HL-60/S4 treated with retinoic acid at 250 ng/mL for 4 days and 3 days (cell line): Measurements from ENCODE around the gene DEGS1.

Experiments
- in situ Hi-C: fragments of 300-500 bp; cut with MboI; formaldehyde crosslinking; loops from 2 replicates; pipeline ENCODE4 v1.7.0; 2022; ENCODE audit warnings: low sequenced_read_pairs

The DEGS1 gene

GRCh38 chr1:224182866-224183590 is at the start of gene DEGS1:
Gene DEGS1, plus strand, starts transcription at chr1:224183240. Its CDS starts 97 bp downstream, at chr1:224183337.
- in situ Hi-C loops, result no loop called here

- in situ Hi-C loops, result no loop called here
Observed at GRCh38 chr1:224133741-224134299, 49.2 kb upstream of the DEGS1 start.

DNA sequence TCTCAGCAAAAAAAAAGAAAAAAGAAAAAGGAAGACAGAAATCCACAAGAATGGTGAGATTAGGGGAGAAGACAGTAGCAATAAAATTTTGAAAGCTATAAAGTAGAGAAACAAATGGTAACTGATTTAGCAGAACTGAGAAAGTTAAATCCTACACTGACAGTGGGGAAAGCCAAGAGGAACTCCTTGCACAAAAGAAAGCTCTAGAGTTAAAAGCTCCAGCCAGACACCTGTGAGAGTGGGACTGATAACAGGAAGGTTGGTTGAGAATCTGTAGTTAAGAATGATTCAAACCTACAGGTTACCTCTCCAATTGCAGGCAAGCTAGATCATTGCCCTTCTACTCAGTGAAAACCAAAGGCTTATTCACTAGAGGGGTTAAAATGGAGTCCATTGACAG is 45.5 kb upstream of the DEGS1 start:
- in situ Hi-C loops, result no loop called here

DNA sequence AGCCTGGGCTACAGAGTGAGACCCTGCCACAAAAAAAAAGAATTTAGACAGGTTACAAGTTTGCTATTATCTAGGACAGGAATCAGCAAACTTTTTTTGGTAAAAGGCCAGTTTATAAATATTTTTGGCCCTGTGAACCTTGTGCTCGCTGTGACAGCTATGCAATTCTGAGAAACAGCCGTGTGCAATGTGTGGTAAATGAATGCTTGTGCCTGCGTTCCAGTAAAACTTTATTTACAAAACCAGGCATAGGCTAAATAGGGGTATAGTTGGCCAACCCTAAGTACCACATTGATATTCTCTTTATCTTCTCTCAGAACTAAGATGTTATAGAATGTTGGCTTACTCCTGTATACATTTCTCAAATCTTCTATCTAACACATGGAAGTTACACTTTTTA is 44.8 kb upstream of the DEGS1 start:
- in situ Hi-C loops, result no loop called here

DNA sequence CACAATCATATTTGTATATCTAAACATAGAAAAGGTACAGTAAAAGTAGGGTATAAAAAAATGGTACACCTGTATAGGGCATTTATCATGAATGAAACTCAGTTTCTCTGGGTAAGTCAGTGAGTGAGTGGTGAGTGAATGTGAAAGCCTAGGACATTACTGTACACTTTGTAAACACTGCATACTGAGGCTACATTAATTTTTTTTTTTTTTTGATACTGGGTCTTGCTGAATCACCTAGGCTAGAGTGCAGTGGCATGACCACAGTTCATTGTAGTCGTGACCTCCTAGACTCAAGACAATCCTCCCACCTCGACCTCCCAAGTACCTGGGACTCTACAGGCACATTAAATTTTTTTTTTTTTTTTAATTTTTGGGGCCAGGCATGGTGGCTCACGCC is 41.3 kb upstream of the DEGS1 start:
- in situ Hi-C loops, result no loop called here

GRCh38 chr1:224149709-224150108 is 33.3 kb upstream of the DEGS1 start:
- in situ Hi-C loops, result no loop called here

GRCh38 chr1:224151117-224151516 is 31.9 kb upstream of the DEGS1 start:
- in situ Hi-C loops, result no loop called here

DNA sequence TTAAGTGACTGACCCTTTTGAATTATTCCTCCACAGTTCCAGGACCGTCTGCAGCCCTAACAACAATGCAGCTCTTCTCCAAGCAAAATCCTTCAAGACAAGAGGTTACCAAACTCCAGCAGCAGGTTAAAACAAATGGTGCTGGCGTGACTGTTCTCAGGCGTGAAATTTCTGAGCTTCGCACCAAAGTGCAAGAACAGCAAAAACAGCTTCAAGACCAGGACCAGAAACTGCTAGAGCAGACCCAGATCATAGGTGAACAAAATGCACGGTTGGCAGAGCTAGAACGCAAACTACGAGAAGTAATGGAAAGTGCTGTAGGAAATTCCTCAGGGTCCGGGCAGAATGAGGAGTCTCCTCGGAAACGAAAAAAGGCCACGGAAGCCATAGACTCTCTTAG is 25.7 kb upstream of the DEGS1 start:
- in situ Hi-C loops, result no loop called here

GRCh38 chr1:224159541-224159940 is 23.5 kb upstream of the DEGS1 start:
- in situ Hi-C loops, result no loop called here

DNA sequence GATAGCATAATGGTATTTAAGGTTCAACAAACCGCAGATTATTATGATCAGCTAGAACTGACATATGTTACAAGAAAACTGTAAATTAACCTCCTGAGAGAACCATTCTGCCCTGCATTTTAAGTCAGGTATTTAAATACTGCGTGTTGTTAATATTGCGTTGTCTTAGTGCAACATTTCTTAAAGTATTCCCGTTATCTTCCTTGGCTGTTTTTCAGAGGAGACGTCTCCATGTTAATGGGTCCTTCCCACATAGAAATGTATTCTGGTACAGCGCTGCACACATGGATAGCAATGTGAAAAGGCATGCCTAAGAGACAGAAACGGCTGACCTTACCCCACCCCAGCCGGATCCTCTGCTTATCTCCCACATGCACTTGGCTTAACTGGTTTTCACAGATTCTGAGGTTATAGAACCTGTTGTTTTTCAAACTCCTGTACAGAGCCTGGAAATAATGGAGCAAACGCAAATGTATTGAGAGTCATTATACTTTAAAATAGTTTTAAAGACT is 22.8 kb upstream of the DEGS1 start:
- in situ Hi-C loops, result no loop called here

DNA sequence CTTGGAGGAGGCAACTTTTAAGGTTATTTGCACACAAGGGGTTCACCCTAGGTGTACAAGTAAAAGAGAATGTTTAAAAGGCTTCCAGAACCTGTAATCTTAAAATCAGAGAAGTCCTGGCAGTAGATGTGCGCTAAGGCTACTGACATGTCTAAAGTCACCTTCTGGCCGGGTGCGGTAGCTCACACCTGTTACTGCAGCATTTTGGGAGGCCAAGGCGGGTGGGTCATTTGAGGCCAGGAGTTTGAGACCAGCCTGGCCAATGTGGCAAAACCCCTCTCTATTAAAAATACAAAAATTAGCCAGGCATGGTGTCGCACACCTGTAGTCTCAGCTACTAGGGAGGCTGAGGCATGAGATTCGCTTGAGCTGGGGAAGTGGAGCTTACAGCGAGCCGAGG is 20.3 kb upstream of the DEGS1 start:
- in situ Hi-C loops, result no loop called here

DNA sequence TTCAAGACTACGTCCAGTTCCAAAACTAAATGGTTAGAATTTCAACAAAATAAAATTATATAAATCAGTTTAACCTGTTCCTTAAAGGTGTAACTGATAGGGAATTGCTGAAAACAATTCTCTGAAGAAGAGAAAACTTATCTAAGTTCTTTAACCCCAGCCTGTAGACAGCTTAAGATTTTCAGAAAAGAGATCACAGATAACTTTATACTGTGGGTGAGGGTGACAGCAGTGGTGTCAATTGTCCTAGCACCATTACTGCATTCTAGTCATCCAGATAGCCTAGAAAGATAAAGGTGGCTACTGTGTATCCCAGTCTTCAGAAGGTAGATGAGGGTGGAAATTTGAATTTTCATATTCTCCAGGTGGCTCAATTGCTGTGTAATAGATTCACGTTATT is 19.7 kb upstream of the DEGS1 start:
- in situ Hi-C loops, result no loop called here

DNA sequence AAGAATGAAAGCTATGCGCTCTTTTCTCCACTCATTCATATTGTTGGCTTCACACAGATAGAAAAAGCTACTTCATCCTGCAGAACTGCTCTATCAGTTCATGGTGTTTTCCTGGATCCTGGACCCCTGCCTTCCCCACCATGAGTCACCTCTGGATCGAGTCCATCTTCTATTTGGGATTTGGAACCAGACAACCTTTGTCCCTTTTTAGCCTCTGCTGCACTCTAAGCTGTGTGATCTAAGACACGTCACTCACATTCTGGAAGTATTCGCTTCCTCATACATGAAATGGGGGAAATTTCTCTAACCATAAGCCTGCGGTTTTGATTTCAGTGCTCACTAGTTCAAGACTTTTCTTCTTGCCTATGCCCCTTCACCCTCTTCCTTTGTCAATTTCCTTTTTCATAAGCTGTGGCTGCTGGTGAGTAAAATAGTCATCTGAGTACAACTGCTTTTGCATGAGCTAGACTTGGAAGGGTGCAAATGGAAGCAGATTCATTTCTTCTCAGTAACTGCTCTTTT is 14.1 kb upstream of the DEGS1 start:
- in situ Hi-C loops, result no loop called here

GRCh38 chr1:224169718-224170270 is 13.2 kb upstream of the DEGS1 start:
- in situ Hi-C loops, result no loop called here

DNA sequence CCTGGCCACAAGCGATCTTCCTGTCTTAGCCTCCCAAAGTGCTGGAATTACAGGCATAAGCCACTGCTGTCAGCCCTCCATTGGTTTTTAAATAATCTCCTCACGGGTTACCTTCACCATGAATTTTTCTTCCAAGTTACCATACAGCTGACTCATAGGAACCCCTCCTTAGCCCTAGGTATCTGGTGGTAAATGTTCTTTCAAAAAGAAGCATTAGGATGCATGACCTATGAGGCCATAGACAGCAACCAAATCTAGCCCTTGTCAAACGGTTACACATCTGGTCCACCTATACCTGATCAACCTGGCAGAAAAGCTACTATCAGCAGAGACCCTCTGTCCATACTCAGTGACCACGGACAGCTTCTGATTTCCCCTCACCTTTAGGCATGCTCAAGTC is 12.7 kb upstream of the DEGS1 start:
- in situ Hi-C loops, result no loop called here

- in situ Hi-C loops, result no loop called here
Observed at GRCh38 chr1:224170748-224171478, 12.1 kb upstream of the DEGS1 start.

DNA sequence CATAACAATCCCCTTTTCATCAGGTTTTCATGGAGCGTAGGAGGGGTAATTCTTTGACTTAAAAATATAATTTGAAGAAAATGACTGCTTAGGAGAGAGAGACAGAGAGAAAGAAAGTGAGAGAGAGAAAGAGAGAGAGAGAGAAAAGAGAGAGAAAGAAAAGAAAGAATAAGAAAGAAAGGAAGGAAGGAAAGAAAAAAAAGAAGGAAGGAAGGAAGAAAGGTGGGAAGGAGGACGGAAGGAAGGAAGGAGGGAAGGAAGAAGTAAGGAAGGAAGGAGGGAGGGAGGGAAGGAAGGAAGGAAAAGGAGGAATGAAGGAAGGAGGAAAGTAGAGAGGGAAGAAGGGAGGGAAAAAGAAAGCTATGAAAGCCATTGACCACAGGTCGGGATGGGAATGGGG is 10.8 kb upstream of the DEGS1 start:
- in situ Hi-C loops, result no loop called here

GRCh38 chr1:224173523-224173922 is 9.5 kb upstream of the DEGS1 start:
- in situ Hi-C loops, result no loop called here

DNA sequence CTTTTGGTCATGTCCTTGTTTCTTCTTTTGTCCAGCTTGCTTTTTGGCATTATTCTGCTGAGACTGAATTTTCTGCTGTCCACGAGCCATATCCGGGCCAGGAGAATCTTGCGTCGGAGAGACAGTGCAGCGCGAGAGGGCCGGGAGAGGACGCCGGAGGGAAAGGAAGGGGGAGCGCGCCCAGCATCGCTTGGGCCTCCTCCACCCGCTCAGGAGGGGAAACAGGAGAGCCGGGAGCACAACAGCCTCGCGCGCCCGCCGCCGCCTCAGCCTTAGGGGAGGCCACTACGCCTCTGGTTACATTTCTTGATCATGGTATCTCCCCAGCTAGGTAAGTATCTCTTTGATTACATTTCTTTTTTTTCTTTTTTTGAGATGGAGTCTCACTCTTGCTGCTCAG is 7.4 kb upstream of the DEGS1 start:
- in situ Hi-C loops, result no loop called here

DNA sequence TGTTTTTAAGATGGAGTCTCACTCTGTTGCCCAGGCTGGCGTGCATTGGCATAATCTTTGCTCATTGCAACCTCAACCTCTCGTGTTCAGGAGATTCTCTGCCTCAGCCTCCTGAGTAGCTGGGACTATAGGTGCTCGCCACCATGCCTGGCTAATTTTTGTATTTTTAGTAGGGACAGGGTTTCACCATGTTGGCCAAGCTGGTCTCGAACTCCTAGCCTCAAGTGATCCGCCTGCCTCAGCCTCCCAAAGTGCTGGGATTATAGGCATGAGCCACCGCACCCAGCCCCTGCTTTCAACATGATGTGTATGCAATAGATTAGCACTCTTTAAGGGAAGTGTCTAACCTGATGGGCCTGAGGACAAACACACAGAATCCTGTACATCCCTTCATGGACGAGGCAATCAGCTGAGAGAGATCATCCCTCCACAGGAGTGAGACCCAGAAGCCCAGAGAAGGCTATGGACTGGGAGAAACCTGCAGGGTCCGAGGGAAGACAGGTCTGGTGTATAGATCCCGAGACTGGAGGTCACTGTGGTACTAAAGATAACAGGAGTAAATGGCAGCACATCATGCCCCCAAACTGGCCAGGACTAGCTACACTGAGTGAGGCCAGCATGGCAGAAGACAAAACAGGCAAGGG is 5.6 kb upstream of the DEGS1 start:
- in situ Hi-C loops, result no loop called here

DNA sequence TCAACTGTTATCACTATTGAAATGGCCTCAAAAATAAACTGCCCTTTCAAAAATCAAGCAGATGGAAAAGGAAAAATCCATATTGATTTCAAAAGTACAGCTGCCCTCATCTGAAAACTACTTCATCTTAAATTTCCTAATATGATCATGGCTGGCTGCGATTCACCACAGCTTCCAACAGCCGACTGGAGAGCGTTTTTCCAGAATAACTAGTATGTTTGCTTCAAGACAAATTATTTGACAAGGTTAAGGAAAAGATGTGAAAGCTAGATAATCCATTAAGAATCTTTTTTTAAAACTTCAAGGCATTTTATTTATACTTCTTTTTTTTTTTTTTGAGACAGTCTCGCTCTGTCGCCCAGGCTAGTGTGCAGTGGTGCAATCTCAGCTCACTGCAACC is 4.1 kb upstream of the DEGS1 start:
- in situ Hi-C loops, result no loop called here
